ENCODE measurements around the gene TMEM74B.

TMEM74B gene

GRCh38 chr20:1210501-1210900 lies 25.7 kb upstream of the TMEM74B start:
- Mint-ChIP-seq H3K27me3 (no peaks in the 10 kb centered on the region), H3K27ac (no peak overlapping the region), H3K4me1 (peaks cover 27% of the 10 kb centered on the region), H3K4me3 (no peak overlapping the region), H3K9me3 (no peaks in the 10 kb centered on the region)
- no peak for ATAC-seq
- no peak for DNase-seq

- peak; percentile 69 for ATAC-seq
- no peak overlapping the region for H3K4me3 Mint-ChIP-seq
- peaks cover 19% of the 10 kb centered on the region for H3K4me1 Mint-ChIP-seq
- no peak for DNase-seq
- no peaks in the 10 kb centered on the region for H3K27me3 Mint-ChIP-seq
- no peak overlapping the region for H3K27ac Mint-ChIP-seq
- H3K9me3 Mint-ChIP-seq: no peaks in the 10 kb centered on the region
Measured at GRCh38 chr20:1209447-1210387, 24.9 kb upstream of the TMEM74B start.

- H3K9me3 Mint-ChIP-seq: no peaks in the 10 kb centered on the region
- ATAC-seq (no peak), DNase-seq (no peak)
- H3K27me3 Mint-ChIP-seq: no peaks in the 10 kb centered on the region
- H3K4me3 Mint-ChIP-seq: no peak overlapping the region
- H3K27ac Mint-ChIP-seq: no peak overlapping the region
- peaks cover 4% of the 10 kb centered on the region for H3K4me1 Mint-ChIP-seq
Measured at GRCh38 chr20:1207293-1207878, 22.6 kb upstream of the TMEM74B start.

- no peaks in the 10 kb centered on the region for H3K27me3 Mint-ChIP-seq
- H3K27ac Mint-ChIP-seq: no peak overlapping the region
- no peaks in the 10 kb centered on the region for H3K4me1 Mint-ChIP-seq
- DNase-seq: no peak
- no peak for ATAC-seq
- no peaks in the 10 kb centered on the region for H3K9me3 Mint-ChIP-seq
- H3K4me3 Mint-ChIP-seq: no peak overlapping the region
Measured at GRCh38 chr20:1206366-1207148, 21.8 kb upstream of the TMEM74B start.

- no peaks in the 10 kb centered on the region for H3K4me1 Mint-ChIP-seq
- DNase-seq (no peak), ATAC-seq (no peak)
- H3K27ac Mint-ChIP-seq: no peak overlapping the region
- H3K4me3 Mint-ChIP-seq: no peak overlapping the region
- H3K27me3 Mint-ChIP-seq: no peaks in the 10 kb centered on the region
- H3K9me3 Mint-ChIP-seq: no peaks in the 10 kb centered on the region
Measured at GRCh38 chr20:1205802-1206201, 21.0 kb upstream of the TMEM74B start.

GRCh38 chr20:1204576-1204975 lies 19.8 kb upstream of the TMEM74B start:
- Mint-ChIP-seq H3K4me3 (no peak overlapping the region), H3K27ac (no peak overlapping the region), H3K27me3 (no peaks in the 10 kb centered on the region), H3K4me1 (peaks cover 8% of the 10 kb centered on the region), H3K9me3 (no peaks in the 10 kb centered on the region)
- ATAC-seq: no peak
- DNase-seq: no peak

GRCh38 chr20:1204113-1204512 lies 19.3 kb upstream of the TMEM74B start:
- H3K27me3 Mint-ChIP-seq: no peaks in the 10 kb centered on the region
- peaks cover 8% of the 10 kb centered on the region for H3K4me1 Mint-ChIP-seq
- DNase-seq: no peak
- no peaks in the 10 kb centered on the region for H3K9me3 Mint-ChIP-seq
- no peak for ATAC-seq
- H3K4me3 Mint-ChIP-seq: no peak overlapping the region
- no peak overlapping the region for H3K27ac Mint-ChIP-seq

- Mint-ChIP-seq H3K4me3 (no peak overlapping the region), H3K27me3 (no peaks in the 10 kb centered on the region), H3K27ac (no peak overlapping the region), H3K9me3 (no peaks in the 10 kb centered on the region), H3K4me1 (peaks cover 8% of the 10 kb centered on the region)
- no peak for DNase-seq
- no peak for ATAC-seq
Measured at GRCh38 chr20:1203630-1204029, 18.8 kb upstream of the TMEM74B start.

- H3K4me1 Mint-ChIP-seq: peaks cover 8% of the 10 kb centered on the region
- ATAC-seq (no peak), DNase-seq (no peak)
- H3K27me3 Mint-ChIP-seq: no peaks in the 10 kb centered on the region
- no peaks in the 10 kb centered on the region for H3K9me3 Mint-ChIP-seq
- no peak within 1 kb of the TSS for H3K4me3 Mint-ChIP-seq
- no peak within 1 kb of the TSS for H3K27ac Mint-ChIP-seq
Measured at GRCh38 chr20:1202762-1203504, 18.2 kb upstream of the TMEM74B start, which contains the start of gene C20orf202. Gene C20orf202 (plus strand): TSS chr20:1203454. CDS start chr20:1203586, 132 bp downstream.

GRCh38 chr20:1199964-1200363 lies 15.2 kb upstream of the TMEM74B start:
- Mint-ChIP-seq H3K27ac (peak overlapping the region in 1 of 2 donors; percentile 73), H3K4me1 (peaks cover 8% of the 10 kb centered on the region), H3K27me3 (no peaks in the 10 kb centered on the region), H3K4me3 (no peak overlapping the region), H3K9me3 (peaks cover 0 to 5% of the 10 kb centered on the region in 2 donors)
- no peak for ATAC-seq
- no peak for DNase-seq

GRCh38 chr20:1199212-1199873 lies 14.6 kb upstream of the TMEM74B start:
- Mint-ChIP-seq H3K27ac (no peak overlapping the region), H3K4me1 (peaks cover 8% of the 10 kb centered on the region), H3K4me3 (no peak overlapping the region), H3K27me3 (no peaks in the 10 kb centered on the region), H3K9me3 (peaks cover 0 to 5% of the 10 kb centered on the region in 2 donors)
- ATAC-seq (no peak), DNase-seq (no peak)

GRCh38 chr20:1198751-1199150 lies 14.0 kb upstream of the TMEM74B start:
- Mint-ChIP-seq H3K4me3 (no peak overlapping the region), H3K9me3 (peaks cover 0 to 5% of the 10 kb centered on the region in 2 donors), H3K4me1 (peaks cover 8% of the 10 kb centered on the region), H3K27me3 (no peaks in the 10 kb centered on the region), H3K27ac (no peak overlapping the region)
- DNase-seq (no peak), ATAC-seq (no peak)

GRCh38 chr20:1197801-1198200 lies 13.0 kb upstream of the TMEM74B start:
- Mint-ChIP-seq H3K9me3 (peaks cover 0 to 5% of the 10 kb centered on the region in 2 donors), H3K27me3 (no peaks in the 10 kb centered on the region), H3K27ac (no peak overlapping the region), H3K4me1 (peaks cover 8% of the 10 kb centered on the region), H3K4me3 (no peak overlapping the region)
- ATAC-seq (no peak), DNase-seq (no peak)

GRCh38 chr20:1196634-1197033 lies 11.9 kb upstream of the TMEM74B start:
- peaks cover 8% of the 10 kb centered on the region for H3K4me1 Mint-ChIP-seq
- peak overlapping the region in 1 of 2 donors; percentile 27 for H3K27ac Mint-ChIP-seq
- no peaks in the 10 kb centered on the region for H3K27me3 Mint-ChIP-seq
- H3K4me3 Mint-ChIP-seq: no peak overlapping the region
- DNase-seq: no peak
- H3K9me3 Mint-ChIP-seq: peaks cover 0 to 5% of the 10 kb centered on the region in 2 donors
- no peak for ATAC-seq

- Mint-ChIP-seq H3K9me3 (peaks cover 0 to 5% of the 10 kb centered on the region in 2 donors), H3K27ac (no peak overlapping the region), H3K27me3 (peaks cover 4% of the 10 kb centered on the region)
Measured at GRCh38 chr20:1195226-1195625, 10.4 kb upstream of the TMEM74B start.

More at GRCh38 chr20:1195226-1195625, 10.4 kb upstream of the TMEM74B start:
- no peak for ATAC-seq
- Mint-ChIP-seq H3K4me3 (no peak overlapping the region), H3K4me1 (peaks cover 6% of the 10 kb centered on the region)
- DNase-seq: no peak

Measured in stimulated activated naive CD8-positive, alpha-beta T cell treated with anti-CD3 and anti-CD28 coated beads, Interleukin-15, amount 100 ng/mL, for 72 hours (primary cell).